Suprapubic skin (tissue), 4 donors: ENCODE measurements around the gene RAMAC. TPM values are rescaled to one million over a fixed set of nuclear protein-coding genes. Genes with fewer than 3 reads are reported as not detected.

ENCODE experiments used
- DNase-seq, 2 donors: peaks; one replicate each; pipeline ENCODE4 v3.0.0-alpha.2; 2019; ENCODE audit warnings: low spot score in 2 of 2
- H3K27ac ChIP-seq: fragments of 200-600 bp; sonication (generic); one replicate; pipeline ENCODE4 v1.5.1; 2019
- H3K27me3 ChIP-seq: fragments of 200-600 bp; sonication (generic); one replicate; pipeline ENCODE4 v1.5.1; 2019
- H3K36me3 ChIP-seq: fragments of 200-600 bp; sonication (generic); one replicate; pipeline ENCODE4 v1.5.1; 2019
- H3K4me1 ChIP-seq: fragments of 200-600 bp; sonication (generic); one replicate; pipeline ENCODE4 v1.5.1; 2019
- H3K4me3 ChIP-seq: fragments of 200-600 bp; sonication (generic); one replicate; pipeline ENCODE4 v1.5.1; 2019; ENCODE audit warnings: mild to moderate bottlenecking
- H3K9me3 ChIP-seq: fragments of 200-600 bp; sonication (generic); one replicate; pipeline ENCODE4 v1.5.1; 2019
- CTCF ChIP-seq, 2 donors: fragments of 200-600 bp in 1 of 2; fragments of 450-650 bp in 1 of 2; sonication (generic) in 1 of 2; IDR thresholded peaks; one replicate each; pipeline ENCODE4 v1.5.1; 2016 to 2019; ENCODE audit warnings: antibody characterized with exemption in 2 of 2, mild to moderate bottlenecking in 1 of 2, moderate library complexity in 1 of 2
- EP300 ChIP-seq: sonication (generic); formaldehyde crosslinking; IDR thresholded peaks from one replicate; pipeline ENCODE4 v1.6.1; 2017; ENCODE audit warnings: antibody characterized with exemption
- POLR2A ChIP-seq, 2 donors: fragments of 450-650 bp; IDR thresholded peaks; one replicate each; pipeline ENCODE4 v1.6.1; 2017; ENCODE audit warnings: antibody characterized with exemption in 2 of 2, mild to moderate bottlenecking in 2 of 2, moderate library complexity in 2 of 2
- POLR2AphosphoS5 ChIP-seq, 3 donors: sonication (generic); formaldehyde crosslinking; IDR thresholded peaks; one replicate each; pipeline ENCODE4 v1.6.1; 2017; ENCODE audit warnings: antibody characterized with exemption in 3 of 3
- WGBS: methylation state at CpG from one replicate; pipeline ENCODE4 v1.1.5; 2018; 5-methylcytosine and 5-hydroxymethylcytosine counted together
- total RNA-seq, 4 donors: library from RNA; depleted of rRNA; stranded (reverse); fragments of >200 nt; gene quantifications; one replicate each; pipeline ENCODE4 v1.1.0, GENCODE V29; 2016

RAMAC gene
- total RNA-seq, 4 donors from 2014 or later: 15.9 to 37.0 (median 22.1) TPM

- no peaks in the 10 kb centered on the region for H3K9me3 ChIP-seq
- peak overlapping the region; percentile 77 for H3K4me3 ChIP-seq
- no peak overlapping the region for H3K27ac ChIP-seq
- H3K27me3 ChIP-seq: peaks cover 10% of the 10 kb centered on the region
- H3K36me3 ChIP-seq: no peaks in the 10 kb centered on the region
- 84% methylated on average over 5 of the region's 5 CpGs for WGBS
- no peak for DNase-seq
- TF ChIP-seq POLR2A (IDR thresholded peaks at IDR 0.05) (no peak), EP300 (no peak), CTCF (IDR thresholded peaks at IDR 0.05) (no peak), POLR2AphosphoS5 (IDR thresholded peaks at IDR 0.05) (no peak)
- H3K4me1 ChIP-seq: peaks cover 10% of the 10 kb centered on the region
Measured at GRCh38 chr15:82950295-82950694, 35.7 kb upstream of the RAMAC start.

GRCh38 chr15:82950746-82951370 is 35.2 kb upstream of the RAMAC start:
- H3K36me3 ChIP-seq: no peaks in the 10 kb centered on the region
- H3K9me3 ChIP-seq: no peaks in the 10 kb centered on the region
- TF ChIP-seq CTCF (IDR thresholded peaks at IDR 0.05): no peak
- no peak for TF ChIP-seq POLR2AphosphoS5 (IDR thresholded peaks at IDR 0.05)
- TF ChIP-seq EP300: no peak
- no peak for TF ChIP-seq POLR2A (IDR thresholded peaks at IDR 0.05)
- H3K27me3 ChIP-seq: peaks cover 10% of the 10 kb centered on the region
- peaks cover 10% of the 10 kb centered on the region for H3K4me1 ChIP-seq
- peak overlapping the region; percentile 77 for H3K4me3 ChIP-seq
- H3K27ac ChIP-seq: peak overlapping the region; percentile 82
- DNase-seq: no peak
- 75% methylated on average over 6 of the region's 6 CpGs for WGBS

GRCh38 chr15:82951472-82952157 is 34.4 kb upstream of the RAMAC start:
- H3K4me1 ChIP-seq: peaks cover 10% of the 10 kb centered on the region
- TF ChIP-seq EP300 (no peak), POLR2A (IDR thresholded peaks at IDR 0.05) (no peak), CTCF (IDR thresholded peaks at IDR 0.05) (no peak), POLR2AphosphoS5 (IDR thresholded peaks at IDR 0.05) (no peak)
- H3K36me3 ChIP-seq: no peaks in the 10 kb centered on the region
- H3K27ac ChIP-seq: peak overlapping the region; percentile 82
- H3K27me3 ChIP-seq: peaks cover 10% of the 10 kb centered on the region
- 38% methylated on average over 13 of the region's 13 CpGs for WGBS
- no peak for DNase-seq
- H3K9me3 ChIP-seq: no peaks in the 10 kb centered on the region
- H3K4me3 ChIP-seq: peak overlapping the region; percentile 77

- Histone ChIP-seq H3K27ac (peak within 1 kb of the TSS; percentile 82), H3K9me3 (no peaks in the 10 kb centered on the region), H3K36me3 (no peaks in the 10 kb centered on the region), H3K4me1 (peaks cover 10% of the 10 kb centered on the region), H3K27me3 (peaks cover 10% of the 10 kb centered on the region), H3K4me3 (peak within 1 kb of the TSS; percentile 77)
- TF ChIP-seq CTCF (IDR thresholded peaks at IDR 0.05): no peak
- no peak for TF ChIP-seq EP300
- TF ChIP-seq POLR2A (IDR thresholded peaks at IDR 0.05): no peak
- TF ChIP-seq POLR2AphosphoS5 (IDR thresholded peaks at IDR 0.05): no peak
- WGBS: 9% methylated on average over 9 of the region's 119 CpGs
- no peak for DNase-seq
Measured at GRCh38 chr15:82952158-82953081, 33.6 kb upstream of the RAMAC start, which contains the start of gene HOMER2. TSS of gene HOMER2 (minus strand) at chr15:82952720. CDS start at chr15:82952535, 185 bp downstream.
